Myocyte (in vitro differentiated cells): Measurements from ENCODE around the gene ACIN1. TPM values are rescaled to one million over a fixed set of nuclear protein-coding genes. Genes with fewer than 3 reads are reported as not detected.

ENCODE experiments used
- DNase-seq: peaks from one replicate; pipeline ENCODE4 v3.0.0-alpha.2; 2012; ENCODE audit warnings: low read depth
- total RNA-seq: library from RNA; depleted of rRNA; stranded (reverse); fragments of >200 nt; gene quantifications from 2 replicates; pipeline ENCODE4 v1.2.3, GENCODE V29; 2014

Gene ACIN1
- total RNA-seq, 1 donor from 2014 or later, result 90.4 TPM

GRCh38 chr14:23060536-23061260 is 34.2 kb downstream of the ACIN1 start:
- no peak for DNase-seq

- no peak for DNase-seq
These were observed 36.1 kb downstream of the ACIN1 start for GRCh38 chr14:23058654-23059504.

- DNase-seq, result peak; percentile 86
These were observed 36.9 kb downstream of the ACIN1 start for GRCh38 chr14:23057757-23058653.

GRCh38 chr14:23056956-23057756 is 37.8 kb downstream of the ACIN1 start, which contains the start of gene CDH24:
Gene CDH24, minus strand, starts transcription at chr14:23057520. Its CDS starts 1,787 bp downstream, at chr14:23055733.
- DNase-seq, result peak; percentile 59

- DNase-seq, result peak; percentile 80
These were observed 38.6 kb downstream of the ACIN1 start for GRCh38 chr14:23056145-23056955.

- DNase-seq, result no peak
These were observed 39.3 kb downstream of the ACIN1 start for GRCh38 chr14:23055621-23056144.

- DNase-seq, result no peak
These were observed 39.8 kb downstream of the ACIN1 start for GRCh38 chr14:23055147-23055550.

GRCh38 chr14:23054000-23054811 is 40.7 kb downstream of the ACIN1 start:
- DNase-seq, result no peak

GRCh38 chr14:23053426-23053825 is 41.5 kb downstream of the ACIN1 start:
- no peak for DNase-seq

- DNase-seq, result no peak
These were observed 42.3 kb downstream of the ACIN1 start for GRCh38 chr14:23052671-23053070.

GRCh38 chr14:23052182-23052623 is 42.7 kb downstream of the ACIN1 start:
- no peak for DNase-seq

GRCh38 chr14:23051141-23052057 is 43.5 kb downstream of the ACIN1 start:
- DNase-seq, result no peak

- no peak for DNase-seq
These were observed 45.9 kb downstream of the ACIN1 start for GRCh38 chr14:23049011-23049410.

GRCh38 chr14:23047751-23048693 is 46.9 kb downstream of the ACIN1 start:
- DNase-seq, result no peak

GRCh38 chr14:23047034-23047634 is 47.8 kb downstream of the ACIN1 start:
- DNase-seq, result no peak
